ENCODE measurements around the gene SYT4.

Gene SYT4

DNA sequence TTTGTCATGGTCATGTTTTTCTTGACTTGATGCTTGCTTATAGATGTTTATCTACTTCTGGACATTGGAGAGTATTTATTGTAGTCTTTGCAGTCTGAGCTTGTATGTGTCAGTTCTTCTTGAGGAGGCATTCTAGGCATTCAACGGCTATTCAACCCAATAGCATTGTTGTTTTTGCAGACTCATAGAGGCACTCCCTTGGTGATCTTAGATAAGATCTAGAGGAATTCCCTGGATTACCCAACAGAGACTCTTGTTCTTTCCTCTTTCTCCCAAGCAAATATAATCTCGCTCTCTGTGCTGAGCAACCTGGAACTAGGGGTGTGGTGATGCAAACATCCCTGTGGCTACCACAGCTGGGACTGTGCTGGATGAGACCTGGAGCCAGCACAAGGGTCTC lies 40.4 kb downstream of the SYT4 start:
- no peak for DNase-seq (ENCODE audit: low read depth, low spot score)
- no peak overlapping the region for H3K4me3 ChIP-seq (ENCODE audit: low read length)

DNA sequence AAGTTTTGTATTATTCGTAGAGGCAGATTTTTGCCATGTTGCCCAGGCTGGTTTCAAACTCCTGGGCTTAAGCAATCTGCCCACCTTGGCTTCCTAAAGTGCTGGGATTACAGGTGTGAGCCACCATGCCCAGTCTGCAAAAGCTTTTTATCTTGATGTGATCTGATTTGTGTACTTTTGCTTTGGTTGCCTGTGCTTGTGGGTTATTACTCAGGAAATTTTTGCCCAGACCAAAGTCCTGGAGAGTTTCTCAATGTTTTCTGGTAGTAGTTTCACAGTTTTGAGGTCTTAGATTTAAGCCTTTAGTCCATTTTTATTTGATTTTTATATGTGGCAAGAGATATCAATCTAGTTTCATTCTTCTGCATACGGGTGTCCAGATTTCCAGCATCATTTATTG lies 42.4 kb downstream of the SYT4 start:
- no peak for DNase-seq (ENCODE audit: low read depth, low spot score)
- H3K4me3 ChIP-seq (ENCODE audit: low read length): no peak overlapping the region

DNA sequence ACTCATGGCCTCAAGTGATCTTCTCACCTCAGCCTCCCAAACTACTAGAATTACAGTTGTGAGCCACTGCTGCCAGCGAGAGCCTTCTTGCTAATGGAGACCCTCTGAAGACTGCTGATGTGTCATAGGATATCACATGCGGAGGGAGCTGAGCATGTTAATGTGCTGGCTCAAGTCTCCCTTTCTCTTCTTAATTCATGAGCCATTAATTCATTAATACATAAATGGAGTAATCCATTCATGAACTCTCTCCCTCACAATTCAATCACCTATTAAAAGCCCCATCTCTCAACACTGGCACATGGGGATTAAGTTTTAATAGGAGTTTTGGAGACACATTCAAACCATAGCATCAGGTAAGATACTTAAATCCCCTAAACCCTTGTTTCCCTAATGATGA lies 54.8 kb downstream of the SYT4 start:
- no peak for DNase-seq (ENCODE audit: low read depth, low spot score)

DNA sequence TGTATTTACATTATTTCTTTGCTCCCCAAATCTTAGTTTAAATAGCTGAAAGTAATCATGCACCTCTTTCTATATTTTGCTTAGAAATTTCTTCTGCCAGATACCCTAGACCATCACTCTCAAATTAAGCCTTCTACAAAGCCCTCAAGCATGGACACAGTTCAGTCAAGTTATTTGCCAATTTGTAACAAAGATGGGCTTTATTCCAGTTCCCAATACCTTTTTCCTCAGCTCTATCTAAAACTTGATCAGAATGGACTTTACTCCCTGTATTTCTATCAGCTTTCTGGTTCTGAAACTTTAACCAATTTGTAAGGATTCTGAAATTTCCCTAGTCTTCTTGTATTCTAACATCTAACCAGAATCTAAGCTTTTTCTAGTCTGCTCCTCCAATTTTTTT lies 56.6 kb downstream of the SYT4 start:
- H3K4me3 ChIP-seq (ENCODE audit: low read length): no peak overlapping the region
- no peak for DNase-seq (ENCODE audit: low read depth, low spot score)

More for the DNA sequence above, 54.8 kb downstream of the SYT4 start:
- H3K4me3 ChIP-seq (ENCODE audit: low read length): no peak overlapping the region

All from Jurkat, Clone E6-1 (cell line).